DMS153 treated with DMSO at 0.1 percent for 48 hours (cell line): ENCODE data around the gene DEGS2.

ENCODE experiments used
- DNase-seq: peaks from one replicate; lab custom pipeline; 2025; ENCODE audit not compliant: unreplicated experiment; lab: John Stamatoyannopoulos, UW

The DEGS2 gene

DNA sequence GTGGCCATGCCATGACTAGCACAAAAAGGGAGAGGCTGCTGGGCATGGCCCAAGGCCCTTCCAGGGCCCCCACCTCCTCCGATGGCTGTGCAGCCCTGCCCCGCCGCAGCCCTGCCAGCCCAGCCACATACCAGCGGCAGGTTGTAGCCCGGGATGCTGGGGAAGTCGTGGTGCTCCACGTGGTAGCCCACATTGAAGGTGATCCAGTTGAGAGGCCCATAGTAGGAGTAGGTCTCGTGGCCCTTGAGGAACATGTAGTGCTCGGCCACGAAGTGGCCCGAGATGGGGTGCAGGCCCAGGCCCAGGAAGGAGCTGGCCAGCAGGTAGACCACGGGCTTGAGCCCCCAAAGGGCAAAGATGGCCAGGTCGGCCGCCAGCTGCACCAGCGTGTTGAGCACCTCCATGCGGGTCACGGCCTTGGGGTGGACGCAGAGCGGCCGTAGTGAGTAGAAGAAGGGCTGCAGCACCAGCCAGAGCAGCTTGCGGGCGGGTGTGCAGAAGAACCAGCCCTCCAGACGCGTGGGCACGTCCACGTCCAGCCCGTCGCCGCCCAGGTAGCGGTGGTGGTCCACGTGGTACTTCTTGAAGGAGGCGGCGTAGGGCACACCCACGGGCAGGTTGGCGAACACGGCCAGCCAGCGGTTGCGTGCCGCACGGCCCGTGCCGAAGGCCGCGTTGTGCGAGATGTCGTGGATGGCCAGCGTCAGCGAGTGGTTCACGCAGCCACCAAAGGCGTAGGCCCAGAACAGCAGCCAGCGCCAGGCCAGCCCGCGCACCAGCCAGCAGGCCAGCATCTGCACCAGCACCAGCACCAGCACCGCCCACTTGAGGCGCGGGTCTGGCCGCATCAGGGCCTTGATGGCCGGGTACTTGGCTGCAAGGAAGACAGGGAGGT lies 10.4 kb downstream of the DEGS2 start:
- no peak for DNase-seq

DNA sequence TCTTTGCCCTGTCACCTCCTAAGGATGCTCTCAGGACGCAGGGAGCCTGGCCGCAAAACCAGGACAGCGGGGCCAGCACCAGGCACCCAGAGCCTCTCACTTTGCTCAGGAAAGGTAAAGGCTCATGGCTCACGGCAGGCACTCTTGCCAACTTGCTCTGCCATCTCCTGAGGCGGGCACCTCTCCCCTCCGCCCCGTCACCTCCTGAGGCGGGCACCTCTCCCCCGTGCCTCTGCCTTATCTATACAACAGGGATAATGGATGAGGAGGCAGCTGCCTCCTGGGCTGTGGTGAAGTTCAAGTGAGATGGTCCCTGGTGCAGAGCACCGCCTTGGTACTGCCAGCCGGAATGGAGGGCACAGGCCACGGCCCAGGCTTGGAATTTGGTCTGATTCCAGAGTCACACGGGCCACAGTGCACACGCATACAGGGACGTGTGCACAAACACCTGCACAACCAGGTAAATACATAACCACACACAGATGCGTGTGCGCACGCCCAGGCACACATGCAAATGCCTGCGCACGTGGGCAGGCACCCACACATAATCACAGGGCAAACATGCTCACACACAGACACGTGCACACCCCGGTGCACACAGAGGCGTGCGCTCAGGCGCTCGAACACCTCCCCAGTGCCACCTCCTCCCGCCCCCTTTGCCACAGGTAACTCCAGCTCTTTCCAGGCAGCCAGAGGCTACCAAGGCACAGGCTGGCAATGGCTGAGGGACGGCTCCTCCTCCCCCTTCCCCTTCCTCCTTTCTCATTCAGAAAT lies 11.6 kb downstream of the DEGS2 start:
- DNase-seq, result no peak

- DNase-seq, result no peak
Measured at GRCh38 chr14:100147181-100147631, 12.2 kb downstream of the DEGS2 start.

DNA sequence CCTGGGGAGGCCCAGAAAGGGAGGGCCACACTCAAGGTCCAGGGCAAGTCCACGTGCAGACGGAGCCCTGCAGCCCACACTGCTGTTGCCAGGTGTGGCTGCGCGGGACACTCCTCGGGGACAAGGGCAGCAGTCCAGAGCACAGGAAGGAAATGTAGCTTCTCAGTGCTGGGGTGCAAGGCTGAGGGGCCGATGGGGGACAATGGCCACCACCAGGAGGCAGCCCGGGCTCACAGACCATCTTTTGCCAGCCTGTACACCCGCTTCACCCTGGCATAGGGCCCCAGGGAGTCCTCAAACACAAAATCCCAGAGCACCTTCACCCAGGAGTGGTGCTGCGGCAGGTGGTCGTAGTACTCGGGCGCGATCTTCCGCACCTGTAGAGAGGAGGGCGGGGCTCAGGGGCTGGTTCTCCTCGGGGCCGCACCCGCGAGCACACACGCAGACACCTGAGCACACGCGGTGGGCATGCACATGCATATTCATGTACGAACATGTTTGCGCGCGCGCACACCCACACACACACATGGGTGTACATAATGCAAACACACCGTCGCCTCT lies 12.8 kb downstream of the DEGS2 start:
- no peak for DNase-seq

DNA sequence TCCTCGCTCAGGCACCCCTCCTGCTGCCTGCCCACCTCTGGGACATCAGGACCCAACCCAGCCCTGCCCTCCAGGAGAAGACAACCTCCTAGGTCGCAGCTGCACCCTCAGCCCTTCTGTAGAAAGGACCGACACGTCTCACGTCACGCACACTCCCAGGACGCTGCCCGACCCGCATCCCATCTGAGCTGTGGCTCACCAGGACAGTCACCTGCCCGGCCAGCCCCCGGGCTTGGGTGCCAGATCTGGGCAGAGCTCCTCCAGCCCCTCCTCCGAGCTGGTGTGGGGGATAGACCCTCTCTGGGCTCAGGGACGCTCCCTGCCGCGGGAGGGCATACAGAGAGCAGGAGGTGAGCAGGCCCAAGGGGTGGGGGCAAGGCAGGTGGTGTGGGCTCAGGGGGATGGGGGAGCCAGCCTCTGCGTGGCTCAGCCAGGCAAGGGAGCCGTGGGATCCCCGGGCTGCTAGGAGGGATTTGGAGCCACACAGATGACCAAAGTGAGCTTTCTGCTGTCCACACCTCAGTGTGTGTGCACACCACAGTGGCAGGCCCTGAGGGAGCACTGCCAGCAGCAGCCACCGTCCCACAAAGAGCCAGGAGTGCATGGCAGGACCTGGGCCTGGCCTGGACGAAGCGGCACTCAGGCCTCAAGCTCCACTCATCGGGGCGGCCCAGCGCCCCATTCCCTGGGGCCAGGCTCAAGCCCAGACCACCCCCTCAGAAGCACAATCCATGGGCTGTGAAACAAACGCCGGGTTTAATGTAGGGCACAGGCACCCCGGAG lies 13.6 kb downstream of the DEGS2 start:
- no peak for DNase-seq

DNA sequence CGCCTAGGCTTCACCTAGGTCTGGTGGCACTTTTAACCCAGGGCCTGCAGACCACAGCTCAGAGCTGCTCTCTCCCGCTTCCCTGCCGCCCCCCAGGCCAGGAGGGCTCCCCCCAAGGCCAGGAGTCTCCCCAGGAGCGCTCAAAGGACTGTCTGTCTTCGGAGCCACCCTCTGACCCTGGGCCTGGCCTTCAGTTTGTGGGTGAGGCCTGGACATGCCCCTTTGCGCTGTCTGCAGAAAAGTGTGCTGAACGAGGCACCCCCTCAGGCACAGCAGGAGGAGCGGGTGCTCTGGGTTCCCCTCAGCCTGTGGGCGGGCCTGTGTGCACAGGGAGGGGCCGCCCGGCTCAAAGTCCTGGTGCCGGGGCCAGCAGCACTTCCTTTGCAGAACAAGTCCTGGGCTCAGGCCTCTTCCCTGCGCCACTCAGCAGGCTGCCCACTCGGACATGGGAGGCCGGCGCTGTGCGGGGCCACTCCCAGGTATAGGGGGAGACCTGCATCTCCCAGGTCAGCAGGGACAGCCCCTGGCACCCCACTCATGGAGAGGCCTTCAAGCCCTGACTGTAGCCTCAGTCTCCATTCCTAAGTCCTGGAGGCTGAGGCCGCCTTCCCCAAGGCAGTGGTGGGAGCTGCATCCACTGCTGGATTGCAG lies 14.3 kb downstream of the DEGS2 start:
- no peak for DNase-seq

DNA sequence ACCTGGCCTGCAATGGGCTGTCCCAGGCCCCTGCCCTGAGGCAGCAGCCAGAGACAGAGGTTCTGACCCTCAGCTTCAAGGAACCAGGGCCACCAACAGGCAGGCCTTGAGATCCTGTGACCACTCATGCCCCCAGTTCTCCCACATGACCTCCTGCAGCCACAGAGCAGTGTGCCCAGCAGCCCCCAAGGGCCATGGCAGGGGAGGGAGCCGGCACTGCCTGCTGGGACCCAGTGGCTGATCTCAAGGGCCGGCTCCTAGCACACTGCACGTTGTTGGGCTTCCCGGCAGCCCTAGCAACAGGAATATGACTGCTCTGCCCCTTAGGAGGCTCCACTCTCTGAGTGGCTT lies 14.8 kb downstream of the DEGS2 start:
- no peak for DNase-seq

DNA sequence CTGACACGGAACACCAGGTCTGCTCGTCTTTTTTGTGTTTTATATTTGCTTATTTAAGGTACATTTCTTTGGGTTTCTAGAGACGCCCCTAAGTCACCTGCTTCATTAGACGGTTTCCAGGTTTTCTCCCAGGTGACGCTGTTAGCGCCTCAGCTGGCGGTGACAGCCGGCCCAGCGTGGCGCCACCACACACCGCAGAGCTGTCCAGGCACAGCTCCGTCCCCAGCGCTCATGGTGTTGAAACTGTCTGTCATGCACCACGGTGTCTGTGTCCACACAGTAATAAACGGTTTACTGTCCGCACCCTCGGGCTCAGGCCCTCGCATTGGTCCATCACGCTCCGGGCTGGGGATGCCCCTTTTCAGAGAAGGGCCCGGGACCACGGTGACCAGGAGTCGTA lies 15.5 kb downstream of the DEGS2 start:
- no peak for DNase-seq

DNA sequence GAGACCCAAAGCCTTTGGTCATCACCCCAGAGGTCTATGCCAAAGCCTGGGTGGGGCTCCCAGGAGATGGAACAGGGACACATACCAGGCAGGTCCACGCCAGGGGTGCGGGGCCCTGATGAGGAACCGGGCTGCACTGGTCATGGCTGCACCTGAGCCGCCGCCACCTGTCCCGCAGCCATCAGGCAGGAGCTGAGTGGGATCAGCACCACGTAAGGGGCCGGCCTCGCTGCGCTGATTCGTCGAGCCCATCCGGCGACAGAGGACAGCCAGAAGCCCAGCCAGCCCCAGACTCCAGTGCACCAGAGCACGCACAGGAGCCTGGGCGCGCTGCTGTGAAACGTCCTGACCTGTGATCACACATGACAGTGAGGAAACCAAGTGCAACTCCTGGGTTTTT lies 15.9 kb downstream of the DEGS2 start:
- DNase-seq, result no peak

DNA sequence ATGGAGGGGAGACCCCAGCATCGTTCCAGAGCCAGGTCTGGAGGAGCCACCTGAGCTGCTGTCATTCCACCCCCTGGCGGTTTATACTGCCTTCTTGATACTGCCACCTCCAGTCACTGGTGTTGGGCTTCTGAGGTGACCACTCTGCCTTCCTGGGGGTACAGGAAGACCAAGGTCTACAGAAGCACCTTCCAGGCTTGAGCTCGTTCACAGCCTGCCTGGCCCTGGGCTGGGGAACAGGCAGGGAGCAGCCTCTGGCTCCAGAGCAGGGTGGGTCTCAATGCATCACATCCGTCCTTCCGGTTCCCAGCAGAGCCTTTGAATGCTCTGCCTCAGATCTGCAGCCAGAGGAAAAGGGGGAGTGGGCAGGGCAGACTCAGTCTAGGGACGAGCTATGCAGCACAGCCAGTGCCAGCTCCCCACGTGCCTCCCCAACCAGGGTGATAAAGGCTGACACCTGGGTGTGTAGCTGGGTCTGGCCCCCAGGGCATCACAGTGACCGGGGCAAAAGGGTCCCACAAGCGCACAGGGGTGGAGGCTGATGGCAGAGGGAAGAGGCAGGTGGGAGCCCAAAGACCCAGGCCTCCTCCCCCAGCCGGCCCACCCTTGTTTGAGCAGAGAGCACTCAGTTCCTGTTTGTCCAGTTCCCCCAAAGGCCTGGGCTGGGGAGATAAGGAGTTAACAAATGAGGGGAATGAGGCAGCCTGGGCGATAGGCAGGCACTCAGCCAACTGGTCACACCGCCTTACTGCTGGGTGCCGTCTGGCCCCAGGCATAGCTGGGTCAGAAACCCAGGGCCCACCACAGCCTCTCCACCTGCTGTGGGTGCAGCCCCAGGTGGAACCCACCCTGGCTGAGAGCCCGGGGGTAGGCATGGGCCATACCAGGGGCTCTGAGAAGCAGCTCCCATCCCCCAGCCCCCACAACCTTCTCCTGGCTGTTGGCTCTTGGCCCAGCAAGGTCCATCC lies 17.1 kb downstream of the DEGS2 start:
- DNase-seq, result no peak

GRCh38 chr14:100141098-100141497 lies 18.3 kb downstream of the DEGS2 start:
- DNase-seq, result no peak

DNA sequence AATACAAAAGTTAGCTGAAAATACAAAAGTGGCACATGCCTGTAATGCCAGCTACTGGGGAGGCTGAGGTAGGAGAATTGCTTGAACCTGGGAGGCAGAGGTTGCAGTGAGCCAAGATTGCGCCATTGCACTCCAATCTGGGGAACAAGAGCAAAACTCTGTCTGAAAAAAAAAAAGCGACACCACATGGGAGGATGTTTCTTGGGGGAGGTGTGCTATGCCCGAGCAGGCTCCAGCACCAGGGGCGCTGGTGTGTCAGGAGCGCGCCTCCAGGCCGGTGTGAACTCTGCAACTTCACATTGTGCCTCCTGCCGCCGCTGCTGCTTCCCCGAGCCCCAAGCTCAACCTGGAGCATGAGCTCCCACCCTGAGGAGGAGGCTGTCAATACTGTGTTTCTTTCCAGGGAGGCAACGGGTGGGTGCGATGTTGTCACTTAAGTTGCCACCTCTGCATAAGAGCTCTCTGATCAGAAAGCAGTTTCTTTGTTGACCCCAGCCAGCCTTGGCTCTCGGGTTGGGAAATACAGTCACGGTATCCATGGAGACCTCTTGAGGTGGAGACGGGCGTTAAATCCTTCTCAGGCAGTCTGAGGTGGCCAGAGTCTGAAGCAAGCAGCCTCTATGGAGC lies 18.9 kb downstream of the DEGS2 start:
- DNase-seq, result no peak

GRCh38 chr14:100138955-100139354 lies 20.5 kb downstream of the DEGS2 start:
- no peak for DNase-seq

DNA sequence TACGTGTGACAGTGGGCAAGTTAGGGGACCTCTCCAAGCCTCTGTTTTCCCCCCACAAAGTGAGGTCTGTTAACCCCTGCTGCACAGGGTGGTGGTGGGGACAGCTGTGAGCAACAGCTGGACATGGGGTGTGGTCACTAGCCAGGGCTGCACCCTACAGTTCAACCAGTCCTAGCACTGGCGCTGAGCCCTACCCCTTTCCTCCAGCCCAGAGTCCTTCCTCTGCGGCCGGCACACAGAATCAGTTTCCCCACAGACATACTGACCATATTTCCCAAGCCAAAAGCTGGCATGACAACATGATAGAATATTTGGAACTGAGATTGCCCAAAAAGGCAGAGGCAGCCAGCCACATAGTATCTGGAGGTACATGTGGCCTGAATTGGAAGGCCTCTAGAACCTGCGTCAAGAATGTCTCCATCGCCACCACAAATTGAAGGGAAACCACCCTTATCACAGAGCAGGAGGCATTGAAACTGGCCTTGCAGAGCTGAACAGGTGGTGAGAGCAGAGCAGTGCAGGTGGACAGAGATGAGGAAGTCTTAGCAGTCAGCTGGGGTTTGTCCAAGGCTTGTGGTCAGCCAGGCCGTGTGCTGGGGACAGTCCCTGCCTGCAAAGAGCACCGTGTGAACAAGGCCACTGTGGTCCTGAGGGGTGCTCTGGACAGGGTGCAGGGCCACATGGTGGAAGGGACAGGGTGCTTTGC lies 21.2 kb downstream of the DEGS2 start:
- no peak for DNase-seq

- no peak for DNase-seq
Measured at GRCh38 chr14:100137173-100137572, 22.3 kb downstream of the DEGS2 start.

DNA sequence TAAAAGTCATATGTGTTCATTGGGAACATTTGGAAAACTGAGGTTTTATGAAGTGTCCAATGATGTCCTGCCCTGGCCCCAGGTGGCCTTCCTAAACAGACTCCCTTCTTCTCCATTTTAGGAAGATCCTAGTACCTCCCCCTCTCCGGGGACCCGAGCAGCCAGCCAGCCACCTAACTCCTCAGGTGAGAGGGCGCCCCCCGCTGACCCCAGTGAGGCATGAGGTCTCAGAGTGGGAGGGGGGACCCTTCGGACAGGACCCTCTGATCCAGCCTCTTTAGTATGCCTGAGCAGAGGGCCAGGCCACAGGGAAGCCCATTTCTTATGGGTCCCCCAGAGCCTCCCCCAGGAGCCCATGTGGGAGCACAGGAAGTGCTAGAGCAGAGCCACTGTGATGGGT lies 23.7 kb downstream of the DEGS2 start:
- no peak for DNase-seq

GRCh38 chr14:100135073-100135472 lies 24.4 kb downstream of the DEGS2 start:
- no peak for DNase-seq

DNA sequence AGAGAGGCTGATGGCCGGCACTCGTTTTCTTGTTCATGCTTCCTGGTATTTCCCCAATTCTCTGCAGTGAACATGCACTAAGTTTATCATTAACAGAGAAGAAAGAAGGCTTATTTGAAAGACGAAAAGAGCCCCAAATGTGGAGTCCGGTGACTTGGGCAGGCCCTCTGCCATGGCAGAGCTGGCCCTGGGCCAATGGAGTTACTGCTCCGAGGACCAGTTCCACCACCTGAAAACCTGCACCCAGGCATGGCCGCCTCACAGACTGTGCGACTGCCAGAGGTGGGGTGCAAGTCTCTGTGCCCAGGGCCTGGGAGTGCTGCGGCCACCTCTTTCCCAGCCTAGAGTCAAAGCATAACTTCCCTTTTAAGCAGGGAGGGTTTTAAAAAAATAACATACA lies 24.9 kb downstream of the DEGS2 start:
- no peak for DNase-seq
